ENCODE data around the gene FIBCD1.
A peak's percentile ranks its signal among the peaks of the same experiment; 100 is the strongest.
"Not testable (repeated sequence)": the region's sequence is repeated elsewhere in the genome, so short reads cannot be mapped to it uniquely, and the experiment has no call there.

The FIBCD1 gene

DNA sequence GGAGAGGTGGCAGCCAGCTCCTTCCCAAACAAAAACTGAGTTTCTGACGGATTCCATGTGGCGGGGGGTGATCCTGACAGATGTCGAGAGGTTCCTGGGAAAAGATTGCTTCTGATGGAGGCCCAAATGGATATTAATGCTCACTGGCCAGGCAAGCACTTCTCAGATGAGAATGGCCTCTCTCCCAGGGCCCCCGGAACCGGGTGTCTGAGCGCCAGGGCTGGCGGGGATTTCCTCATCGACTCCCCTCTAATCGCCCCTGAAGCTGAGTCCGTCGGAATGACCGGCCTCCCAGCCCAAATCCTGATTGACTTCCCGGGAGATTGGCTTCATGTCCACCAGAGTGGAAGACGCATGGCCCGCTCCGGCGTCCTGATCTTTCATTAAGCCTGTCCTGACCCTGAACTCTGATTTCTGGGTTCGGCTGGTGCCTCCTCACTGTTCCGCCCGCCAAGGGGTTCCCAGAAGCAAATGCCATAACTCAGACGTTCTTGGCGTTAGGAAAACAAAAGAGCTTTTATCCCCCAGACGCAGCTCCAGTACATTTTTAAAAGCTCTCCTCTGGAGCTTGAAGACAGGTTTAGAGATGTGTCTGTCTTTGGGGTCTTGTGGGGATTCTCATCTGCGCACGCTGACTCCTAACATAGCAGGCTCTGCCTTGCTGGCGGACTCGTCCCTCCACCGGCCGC lies 17.6 kb downstream of the FIBCD1 start:
- peak in 1 of 2 experiments; percentile 20 for DNase-seq

DNA sequence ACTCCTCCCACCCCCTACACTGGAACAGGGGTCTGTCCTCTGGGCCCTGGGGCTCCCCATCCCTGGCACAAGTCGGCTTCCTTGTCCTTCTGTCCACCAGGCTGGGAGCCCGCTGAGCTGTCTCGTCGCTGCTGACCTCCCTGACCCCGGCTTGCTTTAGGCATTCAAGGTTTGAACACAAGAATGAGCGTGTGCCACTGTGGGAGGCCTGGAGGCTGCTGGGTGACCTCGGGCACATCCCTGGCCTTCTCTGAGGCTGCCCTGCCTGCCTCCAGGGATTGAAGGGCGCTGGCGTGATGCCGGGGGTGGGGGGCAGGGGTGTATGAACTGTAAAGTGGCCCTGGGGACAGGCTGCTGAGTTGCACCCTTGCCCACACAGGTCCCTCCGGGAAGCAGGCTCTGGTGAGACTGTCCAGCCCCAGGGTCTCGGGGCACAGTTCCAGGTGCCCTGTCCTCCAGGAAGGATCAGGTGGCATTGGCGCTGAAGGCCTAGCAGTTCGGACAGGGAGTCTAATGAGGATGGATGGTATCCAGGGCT lies 18.2 kb downstream of the FIBCD1 start:
- DNase-seq = no peak

DNA sequence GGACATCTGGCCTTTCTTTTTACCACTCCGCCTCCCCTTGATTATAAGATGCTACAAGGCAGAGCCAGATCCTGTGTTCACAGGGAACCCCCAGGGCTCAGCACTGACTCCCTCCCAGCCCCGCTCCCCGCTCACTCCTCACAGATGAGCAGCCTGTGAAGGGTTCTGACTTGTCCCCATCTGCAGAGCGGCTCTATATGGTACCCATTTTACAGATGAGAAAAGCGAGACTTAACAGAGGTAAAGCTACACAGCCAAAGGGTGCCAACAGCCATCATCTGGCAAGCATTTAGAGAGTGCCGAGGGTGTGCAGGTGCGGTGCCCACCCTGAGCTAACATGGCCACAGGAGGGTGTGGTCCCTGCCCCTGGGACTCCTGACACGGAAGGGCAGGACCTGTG lies 18.8 kb downstream of the FIBCD1 start:
- DNase-seq = no peak

DNA sequence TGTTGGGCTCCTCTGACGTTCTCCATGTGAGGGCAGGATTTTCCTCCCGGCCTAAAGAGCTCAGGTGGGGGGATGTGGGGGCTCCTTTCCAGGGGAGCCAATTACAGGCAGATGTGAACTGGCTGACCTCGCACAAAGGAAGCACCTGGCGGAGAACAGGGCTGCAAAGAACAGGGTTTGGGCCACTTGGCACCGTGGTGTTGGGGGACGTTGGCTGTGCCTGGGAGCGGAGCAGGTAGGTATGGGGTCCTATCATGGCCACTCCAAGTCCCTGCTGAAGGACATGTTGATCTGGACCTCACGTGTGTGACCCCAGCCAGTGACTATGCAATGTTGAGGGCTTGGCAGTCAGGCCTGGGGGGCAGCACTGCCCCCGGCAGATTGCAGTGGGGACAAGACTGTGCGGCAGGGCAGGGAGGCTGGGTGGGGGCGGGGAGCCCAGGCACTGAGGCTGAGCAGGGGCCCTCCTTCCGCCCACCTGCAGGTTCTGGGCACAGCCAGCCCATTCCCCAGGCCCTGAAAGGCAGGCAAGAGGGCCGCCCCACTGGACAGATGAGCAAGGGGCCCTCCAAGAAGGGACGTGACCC lies 19.4 kb downstream of the FIBCD1 start:
- DNase-seq = no peak

DNA sequence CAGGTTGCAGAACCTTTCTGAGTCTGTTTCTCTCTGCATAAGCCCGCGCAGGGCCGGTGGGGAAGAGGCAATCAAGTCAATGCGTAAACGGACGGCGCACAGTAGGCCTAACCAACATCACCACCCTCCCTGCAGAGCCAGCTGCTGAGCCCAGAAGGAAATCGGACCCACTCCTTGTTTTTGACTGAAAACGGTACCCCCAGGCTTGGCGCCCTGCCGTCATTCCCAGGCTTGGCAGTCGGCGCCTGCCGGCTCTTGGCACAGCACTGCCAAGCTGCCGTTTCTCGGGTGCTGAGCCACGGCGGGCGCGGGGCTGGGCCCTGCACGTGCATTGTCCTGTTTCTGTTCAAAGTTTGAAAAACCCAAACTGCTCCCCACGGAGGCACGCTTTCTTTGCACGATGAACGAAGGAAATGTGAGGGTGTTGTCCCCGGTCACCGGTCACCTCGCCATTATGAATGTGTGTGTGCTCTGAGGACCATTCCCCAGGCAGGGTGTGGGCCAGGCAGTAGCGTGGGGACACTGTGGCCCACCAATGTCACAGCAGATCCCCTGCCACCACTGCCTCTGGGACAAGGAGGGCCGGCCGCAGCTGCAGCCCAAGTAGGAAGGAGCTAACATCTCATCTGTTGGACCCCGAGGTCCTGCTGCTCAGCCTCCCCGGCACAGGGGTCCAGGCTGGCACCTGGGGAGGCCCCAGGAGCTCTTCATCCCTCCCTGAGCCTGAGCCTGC lies 20.1 kb downstream of the FIBCD1 start:
- peak; percentile 13 to 78 for DNase-seq

DNA sequence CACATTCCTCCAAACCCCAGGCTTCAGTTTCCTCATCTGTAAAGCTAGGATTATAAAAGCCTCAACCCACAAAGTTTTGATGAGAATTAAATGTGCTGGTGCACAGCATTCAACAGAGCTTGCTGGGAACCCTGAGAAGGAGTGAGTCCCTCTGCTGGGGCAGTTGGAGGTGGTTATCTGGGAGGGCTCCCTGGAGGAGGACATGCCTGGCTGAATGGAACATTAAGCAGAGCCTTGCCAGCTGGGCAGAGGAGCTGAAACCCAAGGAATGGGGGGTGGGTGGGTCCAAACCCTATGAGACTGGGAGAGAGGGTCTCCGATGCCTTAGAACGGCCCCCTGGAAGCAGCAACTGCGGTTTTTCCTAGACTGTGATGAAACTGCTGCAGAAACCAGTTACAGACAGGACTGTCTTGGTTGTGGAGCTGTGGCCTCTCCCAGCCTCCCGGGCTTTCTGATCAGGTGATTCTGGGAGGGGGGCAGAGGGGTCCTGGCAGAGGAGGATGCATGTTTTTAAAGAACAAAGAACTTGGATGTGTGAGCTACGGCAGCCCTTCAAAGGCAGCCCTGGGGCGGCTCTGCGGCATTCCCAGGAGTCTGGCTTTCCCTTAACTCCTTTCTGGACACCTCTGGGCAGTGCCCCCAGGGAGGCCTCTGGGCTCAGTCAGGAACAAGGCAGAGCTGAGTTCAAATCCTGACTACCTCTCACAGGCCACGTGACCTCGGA lies 20.8 kb downstream of the FIBCD1 start:
- DNase-seq = no peak

DNA sequence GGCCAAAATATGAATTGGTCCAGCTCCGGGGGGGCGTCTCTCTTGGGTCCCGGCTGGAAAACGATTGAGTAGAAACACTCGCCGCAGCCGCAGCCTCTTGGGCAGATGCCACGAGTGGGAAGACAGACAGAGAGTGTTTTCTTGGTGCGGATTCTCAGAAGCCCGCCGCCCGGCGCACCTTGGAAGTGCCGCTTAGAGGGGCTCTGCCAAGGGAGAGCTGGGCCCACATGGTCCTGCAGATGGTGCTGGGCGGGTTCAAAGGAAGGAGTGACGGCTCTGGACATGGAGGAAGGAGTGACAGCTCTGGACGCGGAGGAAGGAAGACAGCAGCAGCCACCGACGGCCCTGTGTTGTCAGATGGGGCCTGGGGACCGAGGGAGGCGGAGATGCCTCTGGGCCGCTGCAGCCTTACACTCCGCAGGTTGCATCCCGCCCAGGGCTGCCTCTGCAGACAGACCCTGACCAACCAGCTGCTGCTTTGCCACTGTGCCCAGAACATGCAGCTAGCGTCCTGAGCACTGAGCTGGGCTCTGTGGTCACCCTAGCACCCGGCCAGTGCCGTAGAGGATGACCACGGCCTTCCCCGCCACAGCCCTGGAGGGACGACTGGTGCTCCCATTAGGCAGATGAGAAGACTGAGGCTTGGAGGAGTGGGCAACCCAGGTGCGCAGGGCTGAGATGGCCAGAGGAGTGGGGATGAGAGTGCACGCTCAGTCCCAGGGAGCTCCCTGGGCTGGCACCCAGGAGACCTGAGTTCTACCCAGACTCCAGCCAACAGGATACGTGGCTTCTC lies 21.7 kb downstream of the FIBCD1 start:
- peak in 1 of 2 experiments; percentile 8 for DNase-seq

DNA sequence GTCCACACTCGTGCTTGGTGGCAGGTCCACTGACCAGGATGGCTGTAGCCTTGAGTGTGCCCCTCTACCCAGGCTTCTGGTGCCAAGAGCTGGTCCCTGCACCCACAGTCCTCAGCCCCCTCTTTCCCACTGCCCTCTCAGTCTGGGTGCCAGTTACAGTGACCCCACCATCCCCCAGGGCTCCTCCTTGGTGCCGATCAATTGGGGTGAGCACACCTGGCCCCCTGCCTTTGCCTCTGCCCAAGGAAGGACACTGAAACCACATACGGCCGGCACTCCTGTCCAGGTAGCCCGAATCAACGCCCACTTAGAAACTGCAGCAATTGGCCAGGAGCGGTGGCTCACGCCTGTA lies 24.0 kb downstream of the FIBCD1 start:
- DNase-seq = no peak

DNA sequence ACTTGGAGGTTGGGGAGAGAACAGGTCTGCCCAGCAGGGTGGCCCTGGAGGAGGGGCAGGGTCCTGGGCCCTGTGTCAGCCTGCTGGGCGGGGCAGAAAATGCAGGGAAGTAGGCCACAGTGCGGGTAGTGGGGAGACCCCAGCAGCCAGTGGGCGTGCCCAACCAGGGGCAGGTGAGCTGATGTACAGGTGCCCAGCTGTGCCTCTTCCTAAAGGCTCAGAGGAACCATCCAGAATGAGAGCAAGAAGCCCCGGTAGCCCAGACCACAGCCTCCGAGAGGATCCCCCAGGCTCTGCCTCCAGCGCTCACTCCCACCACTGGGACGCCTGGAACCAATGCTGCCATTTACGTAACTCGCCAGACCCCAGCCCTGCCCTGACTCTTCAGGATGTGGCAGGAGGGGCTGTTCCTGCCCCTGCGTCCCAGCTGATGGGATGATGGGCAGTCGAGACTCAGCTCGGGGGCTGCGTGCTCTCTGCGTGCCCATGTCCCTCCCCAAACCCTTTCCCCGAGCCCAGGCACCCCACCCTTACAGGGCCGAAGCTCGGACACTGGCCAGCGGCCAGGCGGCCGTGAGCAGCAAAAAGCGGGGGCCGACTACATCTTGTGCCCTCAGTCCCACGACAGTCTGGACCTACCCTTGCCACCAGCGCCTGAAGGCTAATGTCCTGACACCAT lies 24.5 kb downstream of the FIBCD1 start:
- no peak for DNase-seq

DNA sequence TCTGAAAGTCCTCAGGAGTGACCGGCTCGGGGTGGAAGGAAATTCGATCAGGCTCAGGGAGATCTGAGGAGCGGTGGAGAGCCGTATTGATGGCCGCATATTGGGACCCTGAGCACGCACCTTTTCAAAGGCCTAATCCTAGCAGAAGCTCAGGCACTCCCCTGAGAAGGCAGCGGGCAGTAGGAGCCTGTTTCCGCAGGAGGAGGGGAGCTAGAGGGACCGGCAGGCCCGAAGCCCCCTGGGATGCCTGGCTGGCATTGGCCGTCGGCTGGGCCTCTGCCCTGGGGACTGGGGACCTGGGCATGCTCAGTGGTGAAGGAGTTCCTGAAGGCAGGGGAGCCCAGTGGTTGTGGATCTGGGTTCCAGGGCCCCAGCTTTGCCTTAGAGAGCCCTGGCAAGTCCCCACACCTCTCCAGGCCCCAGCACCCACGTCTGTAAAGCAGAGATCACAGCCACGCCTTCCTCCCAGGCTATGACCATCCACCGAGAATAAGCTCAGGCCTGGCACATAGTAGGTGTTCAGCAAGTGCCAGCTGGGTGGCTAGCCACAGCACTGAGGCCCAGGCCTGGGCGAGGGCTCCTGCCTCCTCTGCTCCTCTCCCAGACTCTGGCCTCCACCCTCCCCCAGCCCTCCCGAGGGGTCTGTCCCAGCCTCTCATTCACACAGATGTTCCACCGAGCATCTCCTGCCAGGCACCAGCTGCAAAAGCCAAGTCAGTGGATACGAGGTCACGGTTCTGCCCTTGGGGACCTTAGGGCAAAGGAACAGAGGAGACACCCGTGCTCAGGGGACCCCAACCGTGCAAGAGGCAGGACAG lies 25.2 kb downstream of the FIBCD1 start:
- no peak for DNase-seq

DNA sequence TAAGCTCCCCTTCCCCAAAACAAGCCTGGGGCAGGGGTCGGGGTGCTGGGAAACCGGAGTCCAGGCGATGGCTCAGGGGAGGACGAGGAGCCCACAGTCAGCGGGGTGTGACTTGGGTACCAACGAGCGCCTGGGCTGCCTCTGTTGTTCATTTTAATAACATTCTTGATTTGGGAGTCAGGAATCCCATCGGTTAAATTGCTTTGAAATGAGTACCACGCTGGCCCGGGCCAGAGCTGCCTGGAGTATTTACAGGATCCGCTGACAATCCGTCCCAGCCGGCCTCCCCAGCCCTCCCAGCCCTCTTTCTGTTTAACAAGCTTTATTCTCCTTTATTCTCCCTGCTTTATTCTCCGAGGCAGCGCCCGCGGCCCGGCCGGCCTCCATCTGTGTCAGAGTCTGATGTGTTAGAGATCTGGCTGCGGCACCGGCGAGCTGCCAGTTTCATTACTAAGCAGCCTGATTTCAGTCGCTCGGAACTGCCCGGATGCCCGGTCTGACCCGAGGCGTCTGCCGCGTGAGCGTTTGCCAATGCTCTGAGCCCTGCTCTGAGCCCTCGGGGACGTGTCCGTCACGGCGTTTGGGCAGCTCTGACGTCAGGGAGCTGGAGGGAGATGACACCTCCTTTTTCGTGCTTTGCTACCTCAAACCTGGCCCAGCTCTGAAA lies 26.0 kb downstream of the FIBCD1 start:
- DNase-seq = peak in 1 of 2 experiments; percentile 20

DNA sequence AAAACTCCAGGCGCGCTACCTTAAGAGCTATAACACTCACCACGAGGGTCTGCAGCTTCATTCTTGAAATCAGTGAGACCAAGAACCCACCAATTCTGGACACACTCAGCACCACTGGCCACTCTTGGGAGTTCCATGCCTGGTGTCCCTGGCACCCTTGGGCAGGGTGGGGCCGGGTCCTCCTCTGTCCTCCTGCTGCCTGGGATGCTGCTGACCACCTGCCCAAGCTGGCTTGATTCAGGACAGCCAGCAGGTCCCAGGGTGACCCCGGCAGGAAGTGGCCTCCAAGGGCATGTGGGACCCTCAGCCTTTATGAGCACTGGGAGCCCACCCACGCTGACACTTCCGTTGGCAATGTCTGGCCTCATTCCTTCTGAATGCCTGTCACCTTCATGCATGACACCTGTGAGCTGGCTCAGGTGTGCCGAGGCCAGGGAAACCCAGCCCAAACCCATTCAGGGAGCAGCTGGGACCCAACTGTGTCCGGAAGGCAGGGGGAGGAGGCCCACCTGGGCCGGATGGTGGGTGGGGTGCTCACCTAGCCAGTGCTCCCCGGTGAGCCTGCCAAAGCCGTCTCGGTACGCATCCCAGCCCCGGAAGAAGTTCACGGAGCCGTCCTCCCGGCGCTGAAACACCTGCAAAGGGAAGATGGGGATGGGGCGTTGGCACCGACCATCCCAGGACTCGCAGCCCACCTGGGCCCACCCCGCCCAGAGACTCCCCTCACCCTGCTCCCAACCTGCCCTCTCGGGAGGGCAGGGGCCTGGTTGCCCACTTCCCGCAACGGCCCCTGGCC lies 27.6 kb downstream of the FIBCD1 start:
- no peak for DNase-seq

DNA sequence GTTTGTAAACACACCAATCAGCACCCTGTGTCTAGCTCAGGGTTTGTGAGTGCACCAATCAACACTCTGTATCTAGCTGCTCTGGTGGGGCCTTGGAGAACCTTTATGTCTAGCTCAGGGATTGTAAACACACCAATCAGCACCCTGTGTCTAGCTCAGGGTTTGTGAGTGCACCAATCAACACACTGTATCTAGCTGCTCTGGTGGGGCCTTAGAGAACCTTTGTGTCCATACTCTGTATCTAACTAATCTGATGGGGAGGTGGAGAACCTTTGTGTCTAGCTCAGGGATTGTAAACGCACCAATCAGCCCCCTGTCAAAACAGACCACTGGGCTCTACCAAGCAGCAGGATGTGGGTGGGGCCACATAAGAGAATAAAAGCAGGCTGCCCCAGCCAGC lies 28.4 kb downstream of the FIBCD1 start:
- DNase-seq = not testable (repeated sequence)

DNA sequence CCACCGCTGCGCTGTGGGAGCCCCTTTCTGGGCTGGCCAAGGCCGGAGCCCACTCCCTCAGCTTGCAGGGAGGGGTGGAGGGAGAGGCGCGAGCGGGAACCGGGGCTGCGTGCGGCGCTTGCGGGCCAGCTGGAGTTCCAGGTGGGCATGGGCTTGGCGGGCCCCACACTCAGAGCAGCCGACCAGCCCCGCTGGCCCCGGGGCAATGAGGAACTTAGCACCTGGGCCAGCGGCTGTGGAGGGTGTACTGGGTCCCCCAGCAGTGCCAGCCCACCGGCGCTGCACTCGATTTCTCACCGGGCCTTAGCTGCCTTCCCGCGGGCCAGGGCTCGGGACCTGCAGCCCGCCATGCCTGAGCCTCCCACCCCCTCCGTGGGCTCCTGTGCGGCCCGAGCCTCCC lies 29.0 kb downstream of the FIBCD1 start:
- not testable (repeated sequence) for DNase-seq

DNA sequence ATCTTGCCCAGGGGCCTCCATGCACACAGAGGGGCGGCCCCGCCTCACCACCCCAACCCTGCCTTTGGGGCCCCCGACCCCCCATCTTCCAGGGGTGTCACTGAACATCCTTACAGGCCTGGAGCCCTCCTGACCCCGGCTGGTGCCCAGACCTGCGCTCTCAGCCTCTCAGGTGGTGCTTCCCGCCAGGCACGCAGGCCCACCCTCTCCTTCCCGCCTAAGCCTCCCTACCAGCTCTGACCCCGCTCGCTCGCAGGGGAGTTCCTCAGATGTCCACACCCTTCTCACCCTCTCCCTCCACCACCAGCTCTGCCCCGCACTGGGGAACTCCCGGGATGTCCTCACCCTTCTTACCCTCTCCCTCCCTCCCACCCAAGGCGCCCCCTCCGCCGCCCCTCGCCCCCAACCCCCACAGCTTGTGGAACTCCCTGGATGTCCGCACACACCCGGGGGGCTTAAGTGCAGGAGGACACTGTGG lies 30.1 kb downstream of the FIBCD1 start:
- DNase-seq = no peak

DNA sequence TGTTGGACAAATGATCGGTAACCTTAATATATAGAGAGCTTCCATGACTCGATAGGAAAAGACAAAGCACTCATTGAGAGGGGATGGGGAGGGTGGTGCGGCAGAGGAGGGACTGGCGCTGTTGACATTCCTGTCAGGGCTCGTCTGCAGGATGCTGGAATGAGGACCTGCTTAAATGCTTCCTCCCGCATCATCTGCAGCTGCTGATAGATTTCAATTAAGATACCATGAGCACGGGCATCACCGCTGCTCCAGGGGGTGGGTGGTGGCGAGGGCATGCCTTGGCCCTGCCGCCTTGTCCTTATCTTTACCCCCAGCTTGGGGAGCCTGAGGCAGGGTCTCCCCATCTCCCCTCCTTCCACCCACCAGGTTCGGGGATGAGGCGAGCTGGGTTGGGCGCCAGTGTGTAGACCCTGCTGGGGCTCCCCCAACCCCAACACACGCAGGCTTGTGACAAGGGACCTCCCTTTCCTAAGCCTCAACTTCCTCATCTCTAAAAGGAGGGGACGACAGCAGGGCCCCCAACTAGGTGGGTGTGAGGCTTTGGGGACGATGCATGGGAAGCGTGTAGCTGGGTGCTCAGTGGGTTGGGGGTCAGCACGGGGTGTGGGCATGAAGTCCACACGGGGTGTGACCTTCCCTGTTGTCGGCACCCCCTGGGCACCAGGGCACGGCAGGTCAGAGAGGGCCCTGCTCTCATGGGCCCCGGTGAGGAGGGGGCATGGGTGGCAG lies 30.7 kb downstream of the FIBCD1 start:
- DNase-seq = no peak

DNA sequence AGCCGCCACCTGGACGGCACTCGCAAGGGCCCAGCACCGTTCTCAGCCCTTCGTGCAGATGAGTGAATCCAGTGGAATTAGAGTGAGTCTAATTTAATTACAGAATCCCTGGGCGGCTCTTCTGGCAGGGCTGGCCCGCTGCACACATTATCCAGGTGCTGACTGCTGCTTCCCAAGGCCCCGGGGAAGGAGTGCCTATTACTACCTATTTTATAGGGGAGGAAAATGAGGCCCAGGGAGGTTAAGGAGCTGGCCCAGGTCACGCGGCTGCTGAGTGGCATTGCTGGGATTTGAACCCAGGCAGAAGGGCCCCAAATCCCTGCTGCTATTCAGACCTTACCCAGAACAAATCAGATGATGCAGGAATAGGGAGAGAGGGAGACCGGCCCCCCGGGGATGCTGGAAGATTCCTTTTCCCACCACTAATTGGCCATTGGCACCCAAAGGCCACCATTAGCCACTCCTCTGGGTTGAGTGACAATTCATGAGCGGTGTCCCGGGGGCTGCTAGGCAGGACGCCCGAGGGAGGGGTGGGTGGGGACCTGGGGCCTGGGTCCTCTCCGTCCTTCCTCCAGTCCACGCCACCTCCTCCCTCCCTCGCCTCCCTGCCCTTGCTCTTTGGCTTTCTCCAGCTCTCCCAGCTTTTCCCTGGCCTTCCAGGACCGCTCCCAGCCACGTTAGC lies 32.2 kb downstream of the FIBCD1 start:
- no peak for DNase-seq
